BJ (cell line): ENCODE results near the gene ANKS3. TPM values are rescaled to one million over a fixed set of nuclear protein-coding genes. Genes with fewer than 3 reads are reported as not detected.

ENCODE experiments used
- CTCF ChIA-PET: fragments of 350-600 bp; formaldehyde crosslinking; extraction: SDS; loops from one replicate; lab custom pipeline; 2021; ENCODE audit warnings: antibody characterized with exemption, inconsistent platforms; lab: Yijun Ruan, JAX
- POLR2A ChIA-PET: fragments of 300-600 bp; sonication (Branson Sonifier 250); formaldehyde crosslinking; extraction: SDS; loops from one replicate; lab custom pipeline; 2021; ENCODE audit warnings: antibody characterized with exemption; lab: Charles Lee
- DNase-seq: peaks from one replicate; pipeline ENCODE4 v3.0.0-alpha.2; 2011; ENCODE audit warnings: low read depth
- H3K27me3 ChIP-seq: 2 replicates; pipeline ENCODE4 v1.6.0; 2011; ENCODE audit warnings: low read length; ENCODE audit not compliant: control insufficient read depth, insufficient read depth
- H3K36me3 ChIP-seq: 2 replicates; pipeline ENCODE4 v1.5.1; 2011; ENCODE audit warnings: low read length; ENCODE audit not compliant: control insufficient read depth, insufficient read depth
- H3K4me3 ChIP-seq: 2 replicates; pipeline ENCODE4 v1.5.1; 2011; ENCODE audit warnings: low read depth, mild to moderate bottlenecking, control low read depth, low read length
- polyA plus RNA-seq: library from polyadenylated mRNA; depleted of rRNA; stranded (reverse); fragments of >200 nt; gene quantifications from 2 replicates; pipeline ENCODE4 v1.2.3, GENCODE V29; 2011
- TF ChIP-seq, protein P1 (sequence below): IDR thresholded peaks from 2 replicates; pipeline ENCODE4 v1.5.1; 2011; ENCODE audit warnings: low read depth, mild to moderate bottlenecking, control low read depth, inconsistent platforms, low read length, moderate library complexity; ENCODE audit not compliant: insufficient read depth

ANKS3 gene
- polyA plus RNA-seq, 1 experiment = 23.7 TPM

DNA sequence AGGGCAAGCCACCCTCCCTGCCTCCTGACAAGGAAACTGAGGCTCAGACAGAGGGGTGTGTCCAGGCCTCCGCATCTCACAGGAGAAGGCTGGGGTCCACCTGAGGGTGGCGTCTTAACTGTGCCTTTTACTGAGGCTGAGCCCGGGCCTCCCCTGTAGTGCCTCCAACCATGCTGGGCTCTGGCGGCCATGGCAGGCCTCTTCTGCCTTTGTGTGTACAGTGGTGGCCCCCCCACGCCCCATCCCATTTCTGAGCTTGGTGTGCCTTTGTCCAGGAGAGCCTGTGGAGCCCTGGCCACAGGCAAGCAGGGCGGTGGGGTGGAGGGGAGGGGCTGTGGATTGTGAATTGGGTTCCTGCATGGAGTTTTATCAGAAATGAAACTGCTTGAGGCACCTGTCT, 78.3 kb downstream of the ANKS3 start:
- DNase-seq = no peak
- ChIA-PET CTCF (interaction anchor here (0.7 kb wide), 1 partner anchor 149 kb away, joined by 4 read pairs; no protein-coding TSS in a partner anchor), POLR2A (no interaction called here)
- Histone ChIP-seq H3K36me3 (peaks cover 41% of the 10 kb centered on the region), H3K27me3 (no peaks in the 10 kb centered on the region), H3K4me3 (no peak overlapping the region)
- TF ChIP-seq, protein P1, sequence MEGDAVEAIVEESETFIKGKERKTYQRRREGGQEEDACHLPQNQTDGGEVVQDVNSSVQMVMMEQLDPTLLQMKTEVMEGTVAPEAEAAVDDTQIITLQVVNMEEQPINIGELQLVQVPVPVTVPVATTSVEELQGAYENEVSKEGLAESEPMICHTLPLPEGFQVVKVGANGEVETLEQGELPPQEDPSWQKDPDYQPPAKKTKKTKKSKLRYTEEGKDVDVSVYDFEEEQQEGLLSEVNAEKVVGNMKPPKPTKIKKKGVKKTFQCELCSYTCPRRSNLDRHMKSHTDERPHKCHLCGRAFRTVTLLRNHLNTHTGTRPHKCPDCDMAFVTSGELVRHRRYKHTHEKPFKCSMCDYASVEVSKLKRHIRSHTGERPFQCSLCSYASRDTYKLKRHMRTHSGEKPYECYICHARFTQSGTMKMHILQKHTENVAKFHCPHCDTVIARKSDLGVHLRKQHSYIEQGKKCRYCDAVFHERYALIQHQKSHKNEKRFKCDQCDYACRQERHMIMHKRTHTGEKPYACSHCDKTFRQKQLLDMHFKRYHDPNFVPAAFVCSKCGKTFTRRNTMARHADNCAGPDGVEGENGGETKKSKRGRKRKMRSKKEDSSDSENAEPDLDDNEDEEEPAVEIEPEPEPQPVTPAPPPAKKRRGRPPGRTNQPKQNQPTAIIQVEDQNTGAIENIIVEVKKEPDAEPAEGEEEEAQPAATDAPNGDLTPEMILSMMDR = no peak

GRCh38 chr16:4654964-4655590, 79.0 kb downstream of the ANKS3 start:
- ChIA-PET POLR2A (no interaction called here), CTCF (interaction anchor here (0.7 kb wide), 1 partner anchor 148 kb away, joined by 4 read pairs; no protein-coding TSS in a partner anchor)
- TF ChIP-seq, protein P1 = no peak
- Histone ChIP-seq H3K36me3 (peaks cover 42% of the 10 kb centered on the region), H3K4me3 (no peak overlapping the region), H3K27me3 (no peaks in the 10 kb centered on the region)
- DNase-seq = no peak

GRCh38 chr16:4654011-4654963, 79.8 kb downstream of the ANKS3 start:
- H3K27me3 ChIP-seq = no peaks in the 10 kb centered on the region
- ChIA-PET POLR2A (no interaction called here), CTCF (interaction anchor here (0.8 kb wide), 1 partner anchor 30 kb away, joined by 3 read pairs; the partner anchor contains the start of gene MGRN1)
- TF ChIP-seq, protein P1 = no peak
- no peak for DNase-seq
- no peak overlapping the region for H3K4me3 ChIP-seq
- peaks cover 39% of the 10 kb centered on the region for H3K36me3 ChIP-seq

- Histone ChIP-seq H3K4me3 (no peak overlapping the region), H3K36me3 (peaks cover 34% of the 10 kb centered on the region), H3K27me3 (no peaks in the 10 kb centered on the region)
- TF ChIP-seq, protein P1 = no peak
- ChIA-PET CTCF (no interaction called here), POLR2A (no interaction called here)
- DNase-seq = no peak
Observed at GRCh38 chr16:4652561-4652960, 81.5 kb downstream of the ANKS3 start.

DNA sequence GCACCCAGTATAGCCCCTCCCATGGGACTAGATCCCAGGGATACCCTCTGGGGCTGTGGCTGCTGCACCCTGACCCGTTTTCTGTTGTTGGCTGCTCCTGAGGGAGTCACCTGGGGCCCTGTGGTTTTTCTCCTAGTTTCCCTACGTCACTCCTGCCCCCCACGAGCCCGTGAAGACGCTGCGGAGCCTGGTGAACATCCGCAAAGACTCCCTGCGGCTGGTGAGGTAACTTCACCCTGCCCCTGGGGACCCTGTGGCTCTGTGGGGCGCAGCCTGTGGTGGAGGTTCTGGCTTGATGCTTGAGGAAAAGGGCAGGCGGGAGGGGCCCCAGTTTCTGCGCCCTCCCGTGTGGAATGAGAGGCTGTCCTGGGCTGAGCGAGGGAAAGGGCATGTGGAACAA, 82.2 kb downstream of the ANKS3 start:
- Histone ChIP-seq H3K4me3 (no peak overlapping the region), H3K27me3 (no peaks in the 10 kb centered on the region), H3K36me3 (peaks cover 32% of the 10 kb centered on the region)
- DNase-seq = no peak
- TF ChIP-seq, protein P1 = no peak
- POLR2A ChIA-PET = no interaction called here
- CTCF ChIA-PET = interaction anchor here (2.1 to 2.6 kb wide), 2 partner anchors 10 to 15 kb away, joined by 7 to 15 read pairs; no protein-coding TSS in a partner anchor
